ENCODE measurements around the gene AGRP.

AGRP gene

GRCh38 chr16:67466581-67466980, 16.8 kb downstream of the AGRP start:
- no peak for DNase-seq (ENCODE audit: extremely low spot score, insufficient read length, low read depth)
- FAIRE-seq, result no peak

GRCh38 chr16:67464565-67464964, 18.8 kb downstream of the AGRP start:
- no peak for FAIRE-seq
- no peak for DNase-seq (ENCODE audit: extremely low spot score, insufficient read length, low read depth)

GRCh38 chr16:67463691-67464090, 19.7 kb downstream of the AGRP start:
- FAIRE-seq (no peak), DNase-seq (ENCODE audit: extremely low spot score, insufficient read length, low read depth) (no peak)

DNA sequence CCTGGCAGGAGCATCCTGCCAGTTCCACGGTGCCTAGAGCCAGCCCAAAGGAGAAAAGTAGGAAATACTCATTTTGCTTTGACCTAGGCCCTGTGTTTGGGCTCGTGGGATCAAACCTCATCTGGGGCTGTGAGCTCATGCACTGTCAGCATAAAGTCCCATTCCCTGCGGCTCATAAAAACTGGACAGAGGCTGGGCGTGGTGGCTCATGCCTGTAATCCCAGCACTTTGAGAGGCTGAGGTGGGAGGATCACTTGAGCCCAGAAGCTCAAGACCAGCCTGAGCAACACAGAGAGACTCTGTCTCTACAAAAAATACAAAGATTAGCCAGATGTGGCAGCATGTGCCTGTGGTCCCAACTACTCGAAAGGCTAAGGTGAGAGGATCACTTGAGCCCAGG, 20.3 kb downstream of the AGRP start:
- FAIRE-seq (no peak), DNase-seq (ENCODE audit: extremely low spot score, insufficient read length, low read depth) (no peak)

DNA sequence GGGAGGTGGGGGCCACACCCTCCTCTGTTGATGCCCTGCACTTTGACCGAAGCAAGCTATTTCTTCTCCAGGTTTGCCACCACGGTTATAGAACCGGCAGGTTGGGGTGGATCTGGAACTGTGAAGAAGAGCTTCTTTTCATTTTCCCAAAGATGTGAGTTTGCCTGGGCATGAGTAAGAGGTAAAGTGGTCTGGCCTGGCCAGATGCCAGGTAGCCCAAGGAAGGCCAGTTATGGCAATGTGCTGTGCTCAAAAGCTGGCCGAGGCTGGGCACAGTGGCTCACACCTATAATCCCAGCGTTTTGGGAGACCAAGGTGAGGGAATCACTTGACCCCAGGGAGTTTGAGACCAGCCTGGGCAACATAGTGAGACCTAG, 21.1 kb downstream of the AGRP start:
- DNase-seq (ENCODE audit: extremely low spot score, insufficient read length, low read depth) (no peak), FAIRE-seq (no peak)

DNA sequence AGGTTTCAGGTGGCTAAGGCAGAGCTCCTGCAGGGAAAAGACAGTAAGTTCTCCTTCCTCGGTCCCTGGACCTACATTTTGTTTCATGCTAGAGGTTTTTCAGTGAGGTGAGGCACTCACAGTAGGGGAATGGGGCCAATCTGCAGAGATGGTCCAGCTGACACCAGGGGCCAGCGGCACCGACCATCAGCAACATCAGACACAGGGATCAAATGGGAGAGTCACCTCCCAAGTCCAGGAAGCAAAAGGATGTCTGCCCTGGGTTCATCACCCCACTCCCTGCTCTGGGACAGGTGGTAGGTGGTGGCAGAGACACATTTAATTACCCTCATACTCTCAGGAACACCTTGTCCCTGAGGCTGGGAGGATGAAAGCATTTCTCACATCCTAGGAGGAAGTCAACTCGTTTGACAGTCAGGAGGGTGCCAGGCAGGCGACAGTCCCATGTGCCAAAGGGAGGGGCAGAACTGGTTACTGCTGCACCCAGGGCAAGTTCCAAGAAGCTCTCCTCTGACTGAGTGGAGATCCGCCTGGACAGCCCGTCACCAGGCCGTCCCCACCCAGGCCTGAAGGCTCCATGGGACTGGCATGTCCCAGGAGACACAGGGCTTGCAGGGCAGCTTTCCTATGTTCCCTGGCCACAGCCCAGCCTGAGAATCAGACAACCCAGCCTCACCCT, 21.6 kb downstream of the AGRP start:
- DNase-seq (ENCODE audit: extremely low spot score, insufficient read length, low read depth) (no peak), FAIRE-seq (no peak)

DNA sequence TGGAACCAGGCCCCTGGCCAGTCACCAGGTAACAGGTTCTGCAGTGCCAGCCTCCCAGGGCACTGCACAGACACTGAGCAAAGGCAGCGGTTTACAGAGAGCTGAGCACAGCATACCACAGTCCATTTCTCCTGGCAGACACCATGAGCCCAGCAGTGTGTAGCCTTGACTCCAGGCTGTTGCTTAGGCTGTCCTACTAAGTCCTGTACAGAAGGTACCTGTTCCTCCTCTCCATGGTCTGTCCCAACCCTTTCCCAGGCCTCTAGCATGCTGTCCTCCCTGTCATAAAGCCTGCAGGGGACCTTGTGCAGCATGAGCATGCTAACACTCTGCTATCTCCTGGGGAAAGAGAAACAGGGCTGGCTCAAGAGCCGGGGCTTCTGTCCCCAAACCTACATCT, 22.4 kb downstream of the AGRP start:
- FAIRE-seq (no peak), DNase-seq (ENCODE audit: extremely low spot score, insufficient read length, low read depth) (no peak)

GRCh38 chr16:67460168-67460567, 23.2 kb downstream of the AGRP start:
- no peak for FAIRE-seq
- no peak for DNase-seq (ENCODE audit: extremely low spot score, insufficient read length, low read depth)

DNA sequence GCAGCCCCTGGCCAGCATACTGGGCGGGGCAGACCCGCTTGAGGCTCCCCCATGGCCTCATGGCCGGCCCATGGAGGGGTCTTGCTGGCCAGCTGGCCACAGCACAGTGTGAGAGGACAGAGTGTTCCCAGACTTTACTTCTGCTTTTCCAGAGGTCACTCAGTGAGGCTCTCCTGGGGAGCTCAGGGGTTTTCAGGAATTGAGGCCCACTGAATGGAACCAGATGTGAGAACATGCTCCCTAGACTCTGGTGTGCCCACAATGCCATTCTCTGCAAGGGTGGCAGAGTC, 23.5 kb downstream of the AGRP start:
- FAIRE-seq (no peak), DNase-seq (ENCODE audit: extremely low spot score, insufficient read length, low read depth) (no peak)

DNA sequence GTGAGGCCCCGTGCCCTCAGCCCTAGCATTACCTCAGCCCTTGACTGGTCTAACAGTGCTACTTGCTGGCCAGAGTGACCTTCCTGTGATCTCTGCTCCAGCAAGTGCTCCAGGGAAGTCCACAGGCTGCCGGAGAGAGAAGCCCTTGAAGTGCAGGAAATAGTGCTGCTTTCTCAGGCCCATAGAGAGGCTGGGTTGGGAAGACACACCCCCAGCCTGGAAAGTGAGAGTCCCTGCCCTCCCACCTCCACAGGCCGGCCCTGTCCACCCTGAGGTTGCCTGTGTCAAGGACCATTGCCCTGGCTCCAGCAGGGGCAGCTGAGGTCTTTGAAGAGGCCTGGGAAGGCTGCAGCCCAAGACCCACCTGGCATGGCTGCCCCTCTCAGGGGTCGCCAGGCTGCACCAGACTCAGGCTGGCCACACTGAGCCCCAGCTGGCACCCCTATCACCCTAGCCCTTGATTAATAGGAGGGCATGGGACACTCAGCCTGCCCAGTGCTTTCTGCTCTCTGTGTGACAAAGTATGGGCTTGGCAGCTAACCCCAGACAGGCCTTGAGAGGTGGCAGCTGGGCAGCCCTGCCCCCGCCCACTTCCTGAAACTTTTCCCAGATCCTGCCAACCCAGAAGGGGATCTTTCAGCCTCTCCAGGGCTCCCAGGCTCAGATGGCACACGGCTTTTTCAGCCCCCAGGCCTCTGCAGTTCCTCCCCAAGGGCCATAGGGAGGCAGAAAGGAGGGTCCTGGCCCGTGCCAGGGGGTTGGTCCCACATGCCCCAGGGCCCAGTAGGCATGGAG, 24.1 kb downstream of the AGRP start:
- no peak for FAIRE-seq
- no peak for DNase-seq (ENCODE audit: extremely low spot score, insufficient read length, low read depth)

DNA sequence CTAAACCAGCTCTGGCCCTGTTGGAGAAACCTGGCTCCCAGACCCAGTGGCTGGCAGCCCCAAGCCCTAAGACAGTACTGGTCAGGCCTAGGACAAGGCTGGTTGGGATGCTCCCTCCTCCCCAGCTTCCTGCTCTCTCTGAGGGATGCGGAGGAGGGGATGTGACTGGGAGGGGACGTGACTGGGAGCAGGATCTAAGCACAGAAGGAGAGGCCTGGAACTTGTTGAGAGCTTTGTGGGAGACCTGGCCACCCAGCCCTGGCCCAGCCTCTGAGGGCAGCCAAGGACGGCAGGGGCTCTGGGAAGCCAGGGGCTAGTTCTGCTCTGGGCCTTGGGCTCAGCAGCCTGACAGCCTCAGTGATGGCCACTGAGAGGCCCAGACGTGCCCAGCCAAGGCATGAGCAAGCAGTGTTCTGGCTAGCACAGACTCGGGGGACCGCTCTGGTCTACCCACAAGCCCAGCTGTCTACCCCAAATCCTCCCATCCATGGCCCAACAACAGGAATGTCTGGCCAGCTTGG, 25.2 kb downstream of the AGRP start:
- FAIRE-seq (no peak), DNase-seq (ENCODE audit: extremely low spot score, insufficient read length, low read depth) (no peak)

DNA sequence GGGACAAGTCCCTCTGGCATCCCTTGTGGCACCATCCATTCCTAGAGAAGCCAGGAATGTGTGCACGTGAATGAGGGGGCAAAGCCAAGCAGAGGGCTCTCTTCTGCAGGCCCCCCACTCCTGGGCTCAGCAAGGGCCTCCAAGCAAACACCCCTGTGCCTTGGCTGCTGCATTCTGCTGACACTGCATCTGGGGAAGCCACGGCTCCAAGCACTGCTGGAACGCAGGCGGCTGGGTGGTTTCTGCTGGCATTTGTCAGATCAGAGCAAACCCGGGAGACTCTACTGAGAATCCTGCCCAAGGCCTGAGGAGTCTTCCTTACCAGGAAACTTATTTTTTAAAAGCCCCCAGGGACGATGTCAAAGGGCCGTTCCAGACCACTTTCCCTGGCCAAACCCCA, 25.7 kb downstream of the AGRP start:
- FAIRE-seq, result no peak
- DNase-seq (ENCODE audit: extremely low spot score, insufficient read length, low read depth), result no peak

DNA sequence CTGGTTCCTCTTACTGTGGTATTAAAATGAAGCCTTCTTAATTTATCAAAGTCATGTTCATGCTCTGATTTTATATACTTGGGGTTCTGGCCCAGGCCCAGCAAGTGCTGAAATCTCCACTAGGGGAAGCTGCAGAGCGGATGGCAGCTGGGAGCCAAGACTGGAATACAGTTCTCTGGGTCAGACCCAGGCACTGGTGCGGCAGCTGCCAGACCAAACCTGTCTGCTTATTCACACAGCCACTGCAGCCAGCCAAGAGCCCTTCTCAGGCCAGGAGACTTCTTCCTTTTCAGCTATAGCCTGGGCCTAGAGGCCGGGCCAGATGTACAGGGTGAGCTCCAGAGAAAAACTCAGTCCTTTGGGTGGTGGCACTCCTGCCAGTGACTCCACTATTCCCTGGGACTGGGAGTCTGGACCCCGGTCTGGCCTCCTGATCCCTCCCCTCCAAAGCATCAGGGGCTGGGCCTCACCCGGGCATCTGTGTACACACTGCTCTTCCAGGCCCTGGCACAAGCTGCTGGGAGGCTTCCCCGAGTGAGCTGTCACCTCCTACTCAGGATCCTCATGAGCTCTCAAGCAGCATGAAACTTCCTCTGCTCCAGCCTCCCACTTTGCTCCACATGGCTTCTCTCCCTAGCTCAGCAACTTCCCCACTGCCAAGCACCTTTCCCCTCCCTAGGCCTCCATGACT, 26.8 kb downstream of the AGRP start:
- DNase-seq (ENCODE audit: extremely low spot score, insufficient read length, low read depth) (no peak), FAIRE-seq (no peak)

GRCh38 chr16:67454852-67455251, 28.5 kb downstream of the AGRP start:
- DNase-seq (ENCODE audit: extremely low spot score, insufficient read length, low read depth) (no peak), FAIRE-seq (no peak)

DNA sequence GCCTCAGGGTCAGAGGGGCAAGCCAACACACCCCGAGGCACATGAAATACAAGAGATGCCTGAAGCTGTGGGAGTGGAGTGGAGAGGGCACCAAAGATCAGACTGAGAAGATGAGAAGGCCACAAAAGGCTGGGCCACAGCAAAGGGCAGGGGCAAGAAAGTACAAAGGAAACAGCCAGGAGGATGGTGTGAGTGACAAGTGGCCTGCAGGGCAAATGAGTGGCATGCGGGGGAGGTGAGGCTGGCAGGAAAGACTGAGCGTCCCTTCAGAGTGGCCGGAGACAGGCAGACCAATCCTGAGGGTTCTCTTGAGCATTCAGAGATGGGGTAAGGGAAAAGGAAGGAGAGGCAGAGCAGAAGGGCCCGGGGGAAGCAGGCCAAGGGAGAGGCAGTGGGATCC, 29.2 kb downstream of the AGRP start:
- no peak for FAIRE-seq
- DNase-seq (ENCODE audit: extremely low spot score, insufficient read length, low read depth), result no peak

DNA sequence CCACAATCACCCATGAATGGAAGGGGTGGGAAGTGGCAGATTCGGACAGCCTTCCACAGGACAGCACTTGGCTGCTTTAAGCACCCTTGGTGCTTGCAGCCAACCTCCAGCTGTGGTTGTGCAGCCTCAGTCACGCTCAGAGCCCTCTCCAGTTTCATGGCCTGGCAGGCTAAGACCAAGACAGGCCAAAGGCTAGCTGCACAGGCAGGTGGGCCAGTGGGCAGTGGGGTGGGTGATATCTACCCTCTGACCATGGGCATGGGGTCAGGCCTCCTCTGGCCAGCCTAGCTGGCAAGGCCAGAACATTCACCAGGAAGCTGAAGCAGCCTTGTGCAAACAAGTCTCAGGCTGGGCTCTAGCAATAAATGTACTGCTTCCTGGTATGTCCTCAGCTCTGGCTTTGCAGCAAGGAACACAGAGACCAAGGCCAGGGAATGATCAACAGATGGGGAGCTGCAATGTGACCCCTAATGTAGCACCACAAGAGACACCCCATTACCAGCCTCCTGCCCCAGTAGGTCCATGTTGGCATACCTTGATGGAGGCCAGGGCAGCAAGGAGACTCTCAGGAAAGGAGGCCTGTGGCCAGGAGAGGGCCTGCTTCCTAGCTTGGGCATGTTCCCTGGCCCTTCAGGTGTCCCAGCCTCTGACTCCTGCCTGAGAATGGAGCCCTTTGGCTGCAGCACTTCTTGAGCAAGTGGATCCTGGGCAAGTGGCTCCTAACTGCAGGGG, 31.5 kb downstream of the AGRP start:
- DNase-seq (ENCODE audit: extremely low spot score, insufficient read length, low read depth) (no peak), FAIRE-seq (no peak)

DNA sequence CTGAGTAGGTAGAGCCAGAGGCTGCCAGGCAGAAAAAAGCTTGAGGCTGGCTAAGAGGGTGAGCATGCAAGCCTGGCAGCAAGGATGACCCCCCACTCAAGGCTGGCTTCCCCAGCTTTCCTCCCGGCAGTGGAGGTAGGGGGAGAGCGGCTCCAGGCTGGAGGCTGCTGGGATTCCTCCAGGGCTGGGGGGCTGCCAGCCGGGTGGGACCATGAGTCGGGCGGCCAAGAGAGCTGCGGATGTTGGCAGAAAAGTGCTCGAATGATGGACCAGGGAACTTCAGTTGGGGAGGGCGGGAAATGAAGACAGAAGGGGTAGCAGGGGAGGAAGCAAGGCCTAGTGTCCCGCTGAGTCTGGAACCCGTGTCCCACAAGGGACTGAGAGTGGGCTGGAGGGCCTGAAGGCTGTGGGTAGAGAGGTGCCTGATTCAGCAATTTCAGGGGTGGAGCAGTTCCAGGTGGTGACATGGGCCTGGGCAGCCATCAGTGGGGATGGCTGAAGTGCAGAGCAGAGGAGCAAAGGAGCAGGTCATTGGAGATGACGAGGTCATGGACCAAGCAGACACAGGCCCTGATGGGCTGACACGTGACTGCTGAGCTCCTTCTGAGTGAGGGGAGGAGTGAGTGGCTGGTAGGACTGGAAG, 32.2 kb downstream of the AGRP start:
- FAIRE-seq (no peak), DNase-seq (ENCODE audit: extremely low spot score, insufficient read length, low read depth) (no peak)

GRCh38 chr16:67449739-67450138, 33.6 kb downstream of the AGRP start:
- DNase-seq (ENCODE audit: extremely low spot score, insufficient read length, low read depth) (no peak), FAIRE-seq (no peak)

GRCh38 chr16:67449336-67449735, 34.0 kb downstream of the AGRP start:
- FAIRE-seq, result no peak

DNA sequence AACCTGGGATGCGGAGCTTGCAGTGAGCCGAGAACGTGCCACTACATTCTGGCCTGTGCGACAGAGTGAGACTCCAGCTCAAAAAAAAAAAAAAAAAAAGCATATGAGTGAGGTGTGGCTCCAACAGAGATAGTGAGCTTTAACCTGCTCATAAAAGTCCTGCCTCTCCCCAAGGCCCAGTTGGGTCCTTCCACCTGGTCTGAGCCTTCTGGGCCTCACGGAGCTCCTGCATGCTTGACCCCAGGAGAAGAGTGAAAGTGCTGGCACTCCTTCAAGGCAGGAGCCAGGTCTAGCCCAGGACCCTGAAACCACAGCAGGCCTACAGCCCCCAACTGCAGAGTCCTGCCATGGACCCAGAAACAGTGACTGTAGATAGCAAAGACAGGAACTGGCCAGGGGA, 34.8 kb downstream of the AGRP start:
- no peak for FAIRE-seq
- no peak for DNase-seq (ENCODE audit: extremely low spot score, insufficient read length, low read depth)

More at GRCh38 chr16:67449336-67449735, 34.0 kb downstream of the AGRP start:
- DNase-seq (ENCODE audit: extremely low spot score, insufficient read length, low read depth), result no peak
